Fibroblast of pulmonary artery (primary cell): ENCODE results near the gene GSX2.
"Not testable (repeated sequence)": the region's sequence is repeated elsewhere in the genome, so short reads cannot be mapped to it uniquely, and the experiment has no call there.

ENCODE experiments used
- DNase-seq: peaks from one replicate; pipeline ENCODE4 v3.0.0-alpha.2; 2010; ENCODE audit warnings: low read depth
- H3K4me3 ChIP-seq: replicated peaks from 2 replicates; pipeline ENCODE4 v1.5.1; 2011; ENCODE audit warnings: low read depth, mild to moderate bottlenecking, control low read depth, low read length, moderate library complexity
- CTCF ChIP-seq: IDR thresholded peaks from 2 replicates; pipeline ENCODE4 v1.5.1; 2011; ENCODE audit warnings: mild to moderate bottlenecking, control low read depth, low read length, inconsistent platforms; ENCODE audit errors: missing control alignments

GSX2 gene

GRCh38 chr4:54099748-54100574 is at the start of gene GSX2:
Gene GSX2 (plus strand): TSS chr4:54100163. CDS start chr4:54100345, 182 bp downstream.
- DNase-seq = no peak
- H3K4me3 ChIP-seq = peak within 1 kb of the TSS; percentile 48
- TF ChIP-seq CTCF = no peak

GRCh38 chr4:54050214-54050904 is 49.6 kb upstream of the GSX2 start:
- peak; percentile 39 for DNase-seq
- no peak for TF ChIP-seq CTCF
- H3K4me3 ChIP-seq = no peak overlapping the region

- H3K4me3 ChIP-seq, DNase-seq: not testable (repeated sequence)
Measured at GRCh38 chr4:54053322-54053721, 46.6 kb upstream of the GSX2 start.

- H3K4me3 ChIP-seq = no peak overlapping the region
- no peak for DNase-seq
- no peak for TF ChIP-seq CTCF
Measured at GRCh38 chr4:54054501-54054900, 45.5 kb upstream of the GSX2 start.

GRCh38 chr4:54055494-54055893 is 44.5 kb upstream of the GSX2 start:
- DNase-seq = no peak
- no peak for TF ChIP-seq CTCF
- no peak overlapping the region for H3K4me3 ChIP-seq

GRCh38 chr4:54056360-54056759 is 43.6 kb upstream of the GSX2 start:
- no peak for TF ChIP-seq CTCF
- H3K4me3 ChIP-seq = no peak overlapping the region
- DNase-seq = no peak

- DNase-seq = no peak
- TF ChIP-seq CTCF = no peak
- H3K4me3 ChIP-seq = no peak overlapping the region
Measured at GRCh38 chr4:54058171-54058570, 41.8 kb upstream of the GSX2 start.
